IMR-90 (cell line): Measurements from ENCODE around the gene SPATA13. TPM values are rescaled to one million over a fixed set of nuclear protein-coding genes. Genes with fewer than 3 reads are reported as not detected.
A peak's percentile ranks its signal among the peaks of the same experiment; 100 is the strongest.

Experiments
- ATAC-seq: fragments of 200-7000 bp; cut with Tn5 transposase; 2 replicates; pipeline ENCODE4 v1.9.1; 2020; ENCODE audit warnings: low read depth, mild to moderate bottlenecking, moderate library complexity
- BruUV-seq: library from RNA; stranded (reverse); fragments of 400-500 nt; replicated peaks from 2 replicates; lab custom pipeline; 2021; lab: Mats Ljungman, UMichigan
- CTCF ChIA-PET: fragments of 300-600 bp; formaldehyde crosslinking; extraction: SDS; loops from one replicate; lab custom pipeline; 2021; ENCODE audit warnings: antibody characterized with exemption; lab: Yijun Ruan, JAX
- POLR2A ChIA-PET: fragments of 300-600 bp; sonication (Branson Sonifier 250); formaldehyde crosslinking; loops from one replicate; lab custom pipeline; 2022; ENCODE audit warnings: antibody characterized with exemption; ENCODE audit not compliant: unreplicated experiment; lab: Charles Lee
- DNase-seq: peaks from one replicate; pipeline ENCODE4 v3.0.0; 2013
- H2AFZ ChIP-seq: replicated peaks from 2 replicates; pipeline ENCODE3; 2013; ENCODE audit warnings: low read length, mild to moderate bottlenecking; ENCODE audit not compliant: poor library complexity
- H2AK5ac ChIP-seq: 2 replicates; pipeline ENCODE4 v1.6.1; 2013; ENCODE audit warnings: low read depth, low read length, inconsistent platforms
- H2AK9ac ChIP-seq: replicated peaks from 2 replicates; pipeline ENCODE3; 2013; ENCODE audit warnings: mild to moderate bottlenecking, low read depth, low read length, moderate library complexity; ENCODE audit not compliant: poor library complexity
- H2BK120ac ChIP-seq: 2 replicates; pipeline ENCODE4 v1.6.1; 2013; ENCODE audit warnings: low read depth, low read length, inconsistent platforms
- H2BK15ac ChIP-seq: 3 replicates; pipeline ENCODE4 v1.6.1; 2013; ENCODE audit warnings: low read depth, low read length, inconsistent platforms
- H2BK20ac ChIP-seq: 2 replicates; pipeline ENCODE4 v1.6.1; 2013; ENCODE audit warnings: low read depth, mild to moderate bottlenecking, inconsistent platforms, low read length, moderate library complexity
- H2BK5ac ChIP-seq: 2 replicates; pipeline ENCODE4 v1.6.1; 2013; ENCODE audit warnings: mild to moderate bottlenecking, low read depth, low read length, inconsistent platforms; ENCODE audit not compliant: poor library complexity, severe bottlenecking
- H3K14ac ChIP-seq: replicated peaks from 2 replicates; pipeline ENCODE4 v1.6.1; 2013; ENCODE audit warnings: low read depth, low read length, inconsistent platforms
- H3K18ac ChIP-seq: 2 replicates; pipeline ENCODE4 v1.6.1; 2013; ENCODE audit warnings: low read depth, low read length, control low read depth
- H3K23ac ChIP-seq: 2 replicates; pipeline ENCODE4 v1.6.1; 2013; ENCODE audit warnings: low read depth, low read length, inconsistent platforms
- H3K27ac ChIP-seq: 2 replicates; pipeline ENCODE4 v1.5.1; 2013; ENCODE audit warnings: mild to moderate bottlenecking, control low read depth, low read length; ENCODE audit not compliant: insufficient read depth
- H3K27me3 ChIP-seq: 2 replicates; pipeline ENCODE4 v1.6.1; 2013; ENCODE audit warnings: low read length; ENCODE audit not compliant: control insufficient read depth, insufficient read depth
- H3K36me3 ChIP-seq: 2 replicates; pipeline ENCODE4 v1.6.1; 2013; ENCODE audit warnings: low read length, mixed read lengths; ENCODE audit not compliant: control insufficient read depth, insufficient read depth
- H3K4ac ChIP-seq: 2 replicates; pipeline ENCODE4 v1.6.1; 2013; ENCODE audit warnings: low read depth, low read length, inconsistent platforms
- H3K4me1 ChIP-seq: 2 replicates; pipeline ENCODE4 v1.6.1; 2013; ENCODE audit warnings: low read length, mixed read lengths; ENCODE audit not compliant: control insufficient read depth, insufficient read depth
- H3K4me2 ChIP-seq: 2 replicates; pipeline ENCODE4 v1.6.1; 2013; ENCODE audit warnings: low read depth, mild to moderate bottlenecking, control low read depth, low read length, moderate library complexity
- H3K4me3 ChIP-seq: 2 replicates; pipeline ENCODE4 v1.5.1; 2013; ENCODE audit warnings: low read depth, mild to moderate bottlenecking, control low read depth, low read length, moderate library complexity; ENCODE audit not compliant: insufficient read depth
- H3K56ac ChIP-seq: 2 replicates; pipeline ENCODE4 v1.6.1; 2013; ENCODE audit warnings: low read length, inconsistent platforms; ENCODE audit not compliant: insufficient read depth; ENCODE audit errors: extremely low read depth
- H3K79me1 ChIP-seq, 2 experiments: 2 replicates each; pipeline ENCODE4 v1.6.1; 2013; ENCODE audit warnings: low read length in 2 of 2, inconsistent platforms in 1 of 2, low read depth in 1 of 2
- H3K9ac ChIP-seq: 2 replicates; pipeline ENCODE4 v1.6.1; 2013; ENCODE audit warnings: low read depth, low read length, control low read depth
- H3K9me1 ChIP-seq: 2 replicates; pipeline ENCODE4 v1.6.1; 2013; ENCODE audit warnings: low read length, inconsistent platforms; ENCODE audit not compliant: insufficient read depth
- H3K9me3 ChIP-seq: 2 replicates; pipeline ENCODE4 v1.6.1; 2013; ENCODE audit warnings: low read length; ENCODE audit not compliant: control insufficient read depth, insufficient read depth
- H4K20me1 ChIP-seq: 2 replicates; pipeline ENCODE4 v1.6.1; 2013; ENCODE audit warnings: low read length, inconsistent platforms; ENCODE audit not compliant: insufficient read depth
- H4K5ac ChIP-seq: 2 replicates; pipeline ENCODE4 v1.6.1; 2013; ENCODE audit warnings: mild to moderate bottlenecking, low read depth, low read length, control low read depth
- H4K8ac ChIP-seq, 2 experiments: 2 replicates each; pipeline ENCODE4 v1.6.1; 2013; ENCODE audit warnings: low read depth in 2 of 2, low read length in 2 of 2, control low read depth in 1 of 2, inconsistent platforms in 1 of 2
- H4K91ac ChIP-seq: 2 replicates; pipeline ENCODE4 v1.6.1; 2013; ENCODE audit warnings: low read depth, low read length, inconsistent platforms; ENCODE audit not compliant: insufficient read depth
- BHLHE40 ChIP-seq: fragments of 150-350 bp; IDR thresholded peaks from 2 replicates; pipeline ENCODE4 v1.6.1; 2016; ENCODE audit warnings: mild to moderate bottlenecking, low read depth, low read length
- CHD1 ChIP-seq: IDR thresholded peaks from 2 replicates; pipeline ENCODE4 v1.6.1; 2012; ENCODE audit warnings: low read depth, low read length, improper control_type of control experiment
- FOS ChIP-seq: fragments of 150-350 bp; IDR thresholded peaks from 2 replicates; pipeline ENCODE4 v1.6.1; 2016; ENCODE audit warnings: low read depth, low read length
- MXI1 ChIP-seq: IDR thresholded peaks from 2 replicates; pipeline ENCODE4 v1.6.1; 2012; ENCODE audit warnings: low read depth, mild to moderate bottlenecking, low read length, moderate library complexity, borderline replicate concordance
- POLR2A ChIP-seq: IDR thresholded peaks from 2 replicates; pipeline ENCODE4 v1.6.1; 2012; ENCODE audit warnings: mild to moderate bottlenecking, low read depth, low read length
- RAD21 ChIP-seq: IDR thresholded peaks from 2 replicates; pipeline ENCODE4 v1.6.1; 2012; ENCODE audit warnings: low read length, improper control_type of control experiment
- RCOR1 ChIP-seq: IDR thresholded peaks from 2 replicates; pipeline ENCODE4 v1.6.1; 2012; ENCODE audit warnings: mild to moderate bottlenecking, low read length, improper control_type of control experiment; ENCODE audit not compliant: insufficient replicate concordance
- RFX5 ChIP-seq: IDR thresholded peaks from 2 replicates; pipeline ENCODE4 v1.8.0; 2012; ENCODE audit warnings: low read depth, mild to moderate bottlenecking, low read length, moderate library complexity
- SMC3 ChIP-seq: fragments of 150-350 bp; IDR thresholded peaks from 2 replicates; pipeline ENCODE4 v1.6.1; 2016; ENCODE audit warnings: low read depth, mild to moderate bottlenecking, antibody characterized with exemption, low read length, moderate library complexity
- WGBS, 2 experiments: methylation state at CpG; one replicate each; pipeline versions ENCODE4 v1.1.5 to v1.1.7; 2013; ENCODE audit warnings: missing lambda C conversion rate in 2 of 2; ENCODE audit not compliant: insufficient read length in 1 of 2; ENCODE audit errors: extremely low coverage in 2 of 2; 5-methylcytosine and 5-hydroxymethylcytosine counted together
- dilution Hi-C: fragments of 300-500 bp; cut with HindIII; formaldehyde crosslinking; loops from one replicate; pipeline ENCODE4 v1.14.3; 2018; ENCODE audit warnings: low sequenced_read_pairs; ENCODE audit not compliant: unreplicated experiment
- in situ Hi-C: fragments of 300-500 bp; cut with MboI; formaldehyde crosslinking; loops from 3 replicates; pipeline ENCODE4 v1.14.3; 2019; ENCODE audit warnings: low sequenced_read_pairs, inconsistent platforms, mixed read lengths
- intact Hi-C: fragments of 100-400 bp; cut with micrococcal nuclease; formaldehyde crosslinking; loops from 2 replicates; pipeline ENCODE4 v1.10.0; 2022
- polyA plus RNA-seq, 3 experiments: library from polyadenylated mRNA; depleted of rRNA; stranded (reverse); fragments of >200 nt; gene quantifications; 2 replicates each; pipeline ENCODE4 v1.2.3, GENCODE V29; 2012; ENCODE audit warnings: low replicate concordance in 1 of 3
- total RNA-seq: library from RNA; depleted of rRNA; stranded (reverse); fragments of >200 nt; gene quantifications from 2 replicates; pipeline ENCODE4 v1.2.3, GENCODE V29; 2012
- TF ChIP-seq, protein P1 (sequence below): conservative IDR thresholded peaks from 2 replicates; pipeline ENCODE4 v1.5.1; 2012; ENCODE audit warnings: mild to moderate bottlenecking, low read depth, low read length, improper control_type of control experiment
- TF ChIP-seq, protein P2 (sequence below): fragments of 150-350 bp; IDR thresholded peaks from 2 replicates; pipeline ENCODE4 v1.6.1; 2017; ENCODE audit warnings: mild to moderate bottlenecking, antibody characterized with exemption, low read length, low read depth
- TF ChIP-seq, protein P3 (sequence below): fragments of 150-350 bp; IDR thresholded peaks from 2 replicates; pipeline ENCODE4 v1.6.1; 2016; ENCODE audit warnings: low read depth, mild to moderate bottlenecking, low read length, moderate library complexity, borderline replicate concordance

SPATA13 gene
- total and polyA plus RNA-seq, 2 of the 4 experiments (the other 2 are of a cell fraction) = 10.5 to 12.5 TPM

- dilution Hi-C loops (no loop called here), in situ Hi-C loops (no loop called here), intact Hi-C loops (no loop called here)
- Histone ChIP-seq H3K18ac (no peak overlapping the region; the same call in 1 of the 2 replicates), H4K8ac (no peak overlapping the region), H2AFZ (no peak overlapping the region), H2AK9ac (no peak overlapping the region), H3K4me1 (peaks cover 9% of the 10 kb centered on the region; the same call in 1 of the 2 replicates), H3K9me1 (no peaks in the 10 kb centered on the region), H3K4me2 (no peak overlapping the region), H3K27ac (no peak overlapping the region), H4K20me1 (no peaks in the 10 kb centered on the region), H4K5ac (no peak overlapping the region), H3K4me3 (no peak overlapping the region), H3K27me3 (no peaks in the 10 kb centered on the region; the same call in 1 of the 2 replicates), H2BK15ac (no peak overlapping the region), H2BK20ac (no peak overlapping the region), H3K9me3 (no peaks in the 10 kb centered on the region), H3K36me3 (no peaks in the 10 kb centered on the region), H2BK5ac (no peak overlapping the region), H4K91ac (no peak overlapping the region), H3K9ac (no peak overlapping the region), H3K56ac (no peak overlapping the region), H2BK120ac (no peak overlapping the region), H3K14ac (no peak overlapping the region), H2AK5ac (no peak overlapping the region), H3K23ac (no peak overlapping the region), H3K79me1 (no peaks in the 10 kb centered on the region), H3K4ac (no peak overlapping the region)
- ChIA-PET POLR2A (no interaction called here), CTCF (no interaction called here)
- TF ChIP-seq, protein P1, sequence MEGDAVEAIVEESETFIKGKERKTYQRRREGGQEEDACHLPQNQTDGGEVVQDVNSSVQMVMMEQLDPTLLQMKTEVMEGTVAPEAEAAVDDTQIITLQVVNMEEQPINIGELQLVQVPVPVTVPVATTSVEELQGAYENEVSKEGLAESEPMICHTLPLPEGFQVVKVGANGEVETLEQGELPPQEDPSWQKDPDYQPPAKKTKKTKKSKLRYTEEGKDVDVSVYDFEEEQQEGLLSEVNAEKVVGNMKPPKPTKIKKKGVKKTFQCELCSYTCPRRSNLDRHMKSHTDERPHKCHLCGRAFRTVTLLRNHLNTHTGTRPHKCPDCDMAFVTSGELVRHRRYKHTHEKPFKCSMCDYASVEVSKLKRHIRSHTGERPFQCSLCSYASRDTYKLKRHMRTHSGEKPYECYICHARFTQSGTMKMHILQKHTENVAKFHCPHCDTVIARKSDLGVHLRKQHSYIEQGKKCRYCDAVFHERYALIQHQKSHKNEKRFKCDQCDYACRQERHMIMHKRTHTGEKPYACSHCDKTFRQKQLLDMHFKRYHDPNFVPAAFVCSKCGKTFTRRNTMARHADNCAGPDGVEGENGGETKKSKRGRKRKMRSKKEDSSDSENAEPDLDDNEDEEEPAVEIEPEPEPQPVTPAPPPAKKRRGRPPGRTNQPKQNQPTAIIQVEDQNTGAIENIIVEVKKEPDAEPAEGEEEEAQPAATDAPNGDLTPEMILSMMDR = no peak
- TF ChIP-seq RAD21 = no peak
- no peak for TF ChIP-seq CHD1
- TF ChIP-seq BHLHE40 = no peak
- TF ChIP-seq RFX5 = no peak
- TF ChIP-seq RCOR1 = no peak
- TF ChIP-seq MXI1 = no peak
- TF ChIP-seq SMC3 = no peak
- TF ChIP-seq, protein P2, sequence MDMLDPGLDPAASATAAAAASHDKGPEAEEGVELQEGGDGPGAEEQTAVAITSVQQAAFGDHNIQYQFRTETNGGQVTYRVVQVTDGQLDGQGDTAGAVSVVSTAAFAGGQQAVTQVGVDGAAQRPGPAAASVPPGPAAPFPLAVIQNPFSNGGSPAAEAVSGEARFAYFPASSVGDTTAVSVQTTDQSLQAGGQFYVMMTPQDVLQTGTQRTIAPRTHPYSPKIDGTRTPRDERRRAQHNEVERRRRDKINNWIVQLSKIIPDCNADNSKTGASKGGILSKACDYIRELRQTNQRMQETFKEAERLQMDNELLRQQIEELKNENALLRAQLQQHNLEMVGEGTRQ = no peak
- TF ChIP-seq, protein P3, sequence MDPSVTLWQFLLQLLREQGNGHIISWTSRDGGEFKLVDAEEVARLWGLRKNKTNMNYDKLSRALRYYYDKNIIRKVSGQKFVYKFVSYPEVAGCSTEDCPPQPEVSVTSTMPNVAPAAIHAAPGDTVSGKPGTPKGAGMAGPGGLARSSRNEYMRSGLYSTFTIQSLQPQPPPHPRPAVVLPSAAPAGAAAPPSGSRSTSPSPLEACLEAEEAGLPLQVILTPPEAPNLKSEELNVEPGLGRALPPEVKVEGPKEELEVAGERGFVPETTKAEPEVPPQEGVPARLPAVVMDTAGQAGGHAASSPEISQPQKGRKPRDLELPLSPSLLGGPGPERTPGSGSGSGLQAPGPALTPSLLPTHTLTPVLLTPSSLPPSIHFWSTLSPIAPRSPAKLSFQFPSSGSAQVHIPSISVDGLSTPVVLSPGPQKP = no peak
- no peak for TF ChIP-seq POLR2A
- TF ChIP-seq FOS = no peak
- no TSS peak for BruUV-seq
- WGBS, 2 experiments = 70% methylated on average over 5 of the region's 9 CpGs; no CpG with 5 or more reads in 1 of the 2 experiments
- ATAC-seq (peak; percentile 71), DNase-seq (peak; percentile 28)
Measured at GRCh38 chr13:24124789-24125476, 35.6 kb upstream of the SPATA13 start.
